ENCODE measurements around the gene DHX30. TPM values are rescaled to one million over a fixed set of nuclear protein-coding genes. Genes with fewer than 3 reads are reported as not detected.
A peak's percentile ranks its signal among the peaks of the same experiment; 100 is the strongest.

The DHX30 gene
- total and polyA plus RNA-seq, 9 of the 15 experiments (the other 6 are each of a cell fraction or from before 2014, with no cell fraction given): 12.3 to 158 (median 79.0) TPM

DNA sequence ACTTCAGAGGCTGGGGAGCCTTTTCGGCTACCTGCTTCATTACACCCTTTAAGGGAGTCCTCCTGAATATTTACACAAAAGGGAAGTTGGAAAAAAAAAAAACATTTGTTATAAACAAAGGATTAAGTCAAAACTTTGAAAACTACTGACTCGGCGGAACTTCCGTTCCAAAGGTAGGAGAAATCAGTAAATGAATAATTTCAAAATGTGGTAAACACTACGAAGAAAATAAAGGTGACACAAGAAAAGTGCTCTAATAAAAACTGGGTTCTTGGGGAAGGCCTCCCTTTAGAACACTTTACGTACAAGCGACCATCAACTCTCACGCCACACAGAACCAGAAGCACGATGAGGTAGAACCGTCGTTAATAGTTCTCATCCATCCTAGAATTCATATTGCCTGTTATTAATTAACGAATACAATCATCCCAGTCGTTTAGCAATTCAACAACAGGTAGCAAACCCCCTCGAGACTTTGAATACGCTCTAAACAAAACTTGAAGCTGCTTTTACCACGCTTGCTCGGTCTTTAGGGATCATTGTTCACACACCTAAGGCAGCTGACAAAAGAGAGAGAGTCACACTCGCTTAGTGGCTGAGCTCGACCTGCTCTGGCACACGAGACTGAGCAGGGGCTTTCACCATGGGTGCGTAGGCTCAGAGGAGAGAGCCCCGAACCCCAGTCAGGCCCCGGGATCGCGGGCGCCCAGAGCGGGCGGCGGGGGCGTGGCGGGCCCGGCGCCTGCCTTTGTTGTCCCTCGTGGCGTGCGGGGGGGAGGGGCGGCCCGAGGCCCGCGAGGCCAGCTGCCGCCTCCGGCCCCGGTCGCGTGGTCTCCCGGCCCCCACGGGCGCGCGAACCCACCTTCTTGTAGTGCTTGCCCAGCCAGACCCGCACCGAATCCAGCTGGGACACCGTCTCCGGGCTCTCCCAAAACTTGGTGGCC lies 21.9 kb upstream of the DHX30 start (continued):
- TF ChIP-seq, protein P1, sequence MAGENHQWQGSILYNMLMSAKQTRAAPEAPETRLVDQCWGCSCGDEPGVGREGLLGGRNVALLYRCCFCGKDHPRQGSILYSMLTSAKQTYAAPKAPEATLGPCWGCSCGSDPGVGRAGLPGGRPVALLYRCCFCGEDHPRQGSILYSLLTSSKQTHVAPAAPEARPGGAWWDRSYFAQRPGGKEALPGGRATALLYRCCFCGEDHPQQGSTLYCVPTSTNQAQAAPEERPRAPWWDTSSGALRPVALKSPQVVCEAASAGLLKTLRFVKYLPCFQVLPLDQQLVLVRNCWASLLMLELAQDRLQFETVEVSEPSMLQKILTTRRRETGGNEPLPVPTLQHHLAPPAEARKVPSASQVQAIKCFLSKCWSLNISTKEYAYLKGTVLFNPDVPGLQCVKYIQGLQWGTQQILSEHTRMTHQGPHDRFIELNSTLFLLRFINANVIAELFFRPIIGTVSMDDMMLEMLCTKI (IDR thresholded peaks at IDR 0.05; ENCODE audit: partially characterized antibody): no peak
- TF ChIP-seq FOXP1 (CRISPR knock-in tag; IDR thresholded peaks at IDR 0.05): peak; percentile 90; the same call in 1 of the 2 replicates
- no peak for TF ChIP-seq SRSF1 (IDR thresholded peaks at IDR 0.05; ENCODE audit: low read depth, low read length)
- peak; percentile 66; the same call in 1 of the 2 replicates for TF ChIP-seq HDAC2 (IDR thresholded peaks at IDR 0.05)
- TF ChIP-seq DMBX1 (CRISPR knock-in tag; IDR thresholded peaks at IDR 0.05; ENCODE audit: borderline replicate concordance): 0 out of 2 replicates have a peak, but pooled peaks have one; percentile 14
- peak; percentile 5 for TF ChIP-seq CCNT2 (IDR thresholded peaks at IDR 0.05; ENCODE audit: borderline replicate concordance, extremely low read depth, insufficient read length, low read depth, low read length)
- TF ChIP-seq BHLHE40 (IDR thresholded peaks at IDR 0.05; ENCODE audit: low read length): peak; percentile 51; the same call in 1 of the 2 replicates
- no peak for TF ChIP-seq TGIF2 (CRISPR knock-in tag; IDR thresholded peaks at IDR 0.05)
- TF ChIP-seq ATF7 (IDR thresholded peaks at IDR 0.05): no peak
- no peak for TF ChIP-seq ATF1 (CRISPR knock-in tag; IDR thresholded peaks at IDR 0.05)
- no peak for TF ChIP-seq ATF1 (tag; IDR thresholded peaks at IDR 0.05)
- TF ChIP-seq RBM34 (IDR thresholded peaks at IDR 0.05; ENCODE audit: borderline replicate concordance, insufficient read depth, low read length): no peak
- no peak for TF ChIP-seq ELF2 (CRISPR knock-in tag; IDR thresholded peaks at IDR 0.05)
- TF ChIP-seq, protein P2, sequence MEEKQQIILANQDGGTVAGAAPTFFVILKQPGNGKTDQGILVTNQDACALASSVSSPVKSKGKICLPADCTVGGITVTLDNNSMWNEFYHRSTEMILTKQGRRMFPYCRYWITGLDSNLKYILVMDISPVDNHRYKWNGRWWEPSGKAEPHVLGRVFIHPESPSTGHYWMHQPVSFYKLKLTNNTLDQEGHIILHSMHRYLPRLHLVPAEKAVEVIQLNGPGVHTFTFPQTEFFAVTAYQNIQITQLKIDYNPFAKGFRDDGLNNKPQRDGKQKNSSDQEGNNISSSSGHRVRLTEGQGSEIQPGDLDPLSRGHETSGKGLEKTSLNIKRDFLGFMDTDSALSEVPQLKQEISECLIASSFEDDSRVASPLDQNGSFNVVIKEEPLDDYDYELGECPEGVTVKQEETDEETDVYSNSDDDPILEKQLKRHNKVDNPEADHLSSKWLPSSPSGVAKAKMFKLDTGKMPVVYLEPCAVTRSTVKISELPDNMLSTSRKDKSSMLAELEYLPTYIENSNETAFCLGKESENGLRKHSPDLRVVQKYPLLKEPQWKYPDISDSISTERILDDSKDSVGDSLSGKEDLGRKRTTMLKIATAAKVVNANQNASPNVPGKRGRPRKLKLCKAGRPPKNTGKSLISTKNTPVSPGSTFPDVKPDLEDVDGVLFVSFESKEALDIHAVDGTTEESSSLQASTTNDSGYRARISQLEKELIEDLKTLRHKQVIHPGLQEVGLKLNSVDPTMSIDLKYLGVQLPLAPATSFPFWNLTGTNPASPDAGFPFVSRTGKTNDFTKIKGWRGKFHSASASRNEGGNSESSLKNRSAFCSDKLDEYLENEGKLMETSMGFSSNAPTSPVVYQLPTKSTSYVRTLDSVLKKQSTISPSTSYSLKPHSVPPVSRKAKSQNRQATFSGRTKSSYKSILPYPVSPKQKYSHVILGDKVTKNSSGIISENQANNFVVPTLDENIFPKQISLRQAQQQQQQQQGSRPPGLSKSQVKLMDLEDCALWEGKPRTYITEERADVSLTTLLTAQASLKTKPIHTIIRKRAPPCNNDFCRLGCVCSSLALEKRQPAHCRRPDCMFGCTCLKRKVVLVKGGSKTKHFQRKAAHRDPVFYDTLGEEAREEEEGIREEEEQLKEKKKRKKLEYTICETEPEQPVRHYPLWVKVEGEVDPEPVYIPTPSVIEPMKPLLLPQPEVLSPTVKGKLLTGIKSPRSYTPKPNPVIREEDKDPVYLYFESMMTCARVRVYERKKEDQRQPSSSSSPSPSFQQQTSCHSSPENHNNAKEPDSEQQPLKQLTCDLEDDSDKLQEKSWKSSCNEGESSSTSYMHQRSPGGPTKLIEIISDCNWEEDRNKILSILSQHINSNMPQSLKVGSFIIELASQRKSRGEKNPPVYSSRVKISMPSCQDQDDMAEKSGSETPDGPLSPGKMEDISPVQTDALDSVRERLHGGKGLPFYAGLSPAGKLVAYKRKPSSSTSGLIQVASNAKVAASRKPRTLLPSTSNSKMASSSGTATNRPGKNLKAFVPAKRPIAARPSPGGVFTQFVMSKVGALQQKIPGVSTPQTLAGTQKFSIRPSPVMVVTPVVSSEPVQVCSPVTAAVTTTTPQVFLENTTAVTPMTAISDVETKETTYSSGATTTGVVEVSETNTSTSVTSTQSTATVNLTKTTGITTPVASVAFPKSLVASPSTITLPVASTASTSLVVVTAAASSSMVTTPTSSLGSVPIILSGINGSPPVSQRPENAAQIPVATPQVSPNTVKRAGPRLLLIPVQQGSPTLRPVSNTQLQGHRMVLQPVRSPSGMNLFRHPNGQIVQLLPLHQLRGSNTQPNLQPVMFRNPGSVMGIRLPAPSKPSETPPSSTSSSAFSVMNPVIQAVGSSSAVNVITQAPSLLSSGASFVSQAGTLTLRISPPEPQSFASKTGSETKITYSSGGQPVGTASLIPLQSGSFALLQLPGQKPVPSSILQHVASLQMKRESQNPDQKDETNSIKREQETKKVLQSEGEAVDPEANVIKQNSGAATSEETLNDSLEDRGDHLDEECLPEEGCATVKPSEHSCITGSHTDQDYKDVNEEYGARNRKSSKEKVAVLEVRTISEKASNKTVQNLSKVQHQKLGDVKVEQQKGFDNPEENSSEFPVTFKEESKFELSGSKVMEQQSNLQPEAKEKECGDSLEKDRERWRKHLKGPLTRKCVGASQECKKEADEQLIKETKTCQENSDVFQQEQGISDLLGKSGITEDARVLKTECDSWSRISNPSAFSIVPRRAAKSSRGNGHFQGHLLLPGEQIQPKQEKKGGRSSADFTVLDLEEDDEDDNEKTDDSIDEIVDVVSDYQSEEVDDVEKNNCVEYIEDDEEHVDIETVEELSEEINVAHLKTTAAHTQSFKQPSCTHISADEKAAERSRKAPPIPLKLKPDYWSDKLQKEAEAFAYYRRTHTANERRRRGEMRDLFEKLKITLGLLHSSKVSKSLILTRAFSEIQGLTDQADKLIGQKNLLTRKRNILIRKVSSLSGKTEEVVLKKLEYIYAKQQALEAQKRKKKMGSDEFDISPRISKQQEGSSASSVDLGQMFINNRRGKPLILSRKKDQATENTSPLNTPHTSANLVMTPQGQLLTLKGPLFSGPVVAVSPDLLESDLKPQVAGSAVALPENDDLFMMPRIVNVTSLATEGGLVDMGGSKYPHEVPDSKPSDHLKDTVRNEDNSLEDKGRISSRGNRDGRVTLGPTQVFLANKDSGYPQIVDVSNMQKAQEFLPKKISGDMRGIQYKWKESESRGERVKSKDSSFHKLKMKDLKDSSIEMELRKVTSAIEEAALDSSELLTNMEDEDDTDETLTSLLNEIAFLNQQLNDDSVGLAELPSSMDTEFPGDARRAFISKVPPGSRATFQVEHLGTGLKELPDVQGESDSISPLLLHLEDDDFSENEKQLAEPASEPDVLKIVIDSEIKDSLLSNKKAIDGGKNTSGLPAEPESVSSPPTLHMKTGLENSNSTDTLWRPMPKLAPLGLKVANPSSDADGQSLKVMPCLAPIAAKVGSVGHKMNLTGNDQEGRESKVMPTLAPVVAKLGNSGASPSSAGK (IDR thresholded peaks at IDR 0.05): no peak; the same call in none of the 2 replicates
